IMR-90 (cell line): ENCODE data around the gene PSMD1.

Experiments
- BHLHE40 ChIP-seq: fragments of 150-350 bp; IDR thresholded peaks from 2 replicates; pipeline ENCODE4 v1.6.1; 2016; ENCODE audit warnings: mild to moderate bottlenecking, low read depth, low read length
- FOS ChIP-seq: fragments of 150-350 bp; IDR thresholded peaks from 2 replicates; pipeline ENCODE4 v1.6.1; 2016; ENCODE audit warnings: low read depth, low read length
- MAZ ChIP-seq: IDR thresholded peaks from 2 replicates; pipeline ENCODE4 v1.6.1; 2012; ENCODE audit warnings: low read depth, mild to moderate bottlenecking, low read length, improper control_type of control experiment, moderate library complexity, borderline replicate concordance
- MXI1 ChIP-seq: IDR thresholded peaks from 2 replicates; pipeline ENCODE4 v1.6.1; 2012; ENCODE audit warnings: low read depth, mild to moderate bottlenecking, low read length, moderate library complexity, borderline replicate concordance
- NFE2L2 ChIP-seq: fragments of 150-350 bp; IDR thresholded peaks from 2 replicates; pipeline ENCODE4 v1.6.1; 2016; ENCODE audit warnings: low read depth, mild to moderate bottlenecking, low read length
- POLR2A ChIP-seq: IDR thresholded peaks from 2 replicates; pipeline ENCODE4 v1.6.1; 2012; ENCODE audit warnings: mild to moderate bottlenecking, low read depth, low read length
- RCOR1 ChIP-seq: IDR thresholded peaks from 2 replicates; pipeline ENCODE4 v1.6.1; 2012; ENCODE audit warnings: mild to moderate bottlenecking, low read length, improper control_type of control experiment; ENCODE audit not compliant: insufficient replicate concordance
- SMC3 ChIP-seq: fragments of 150-350 bp; IDR thresholded peaks from 2 replicates; pipeline ENCODE4 v1.6.1; 2016; ENCODE audit warnings: low read depth, mild to moderate bottlenecking, antibody characterized with exemption, low read length, moderate library complexity
- TF ChIP-seq, protein P1 (sequence below): conservative IDR thresholded peaks from 2 replicates; pipeline ENCODE4 v1.5.1; 2012; ENCODE audit warnings: mild to moderate bottlenecking, low read depth, low read length, improper control_type of control experiment

DNA sequence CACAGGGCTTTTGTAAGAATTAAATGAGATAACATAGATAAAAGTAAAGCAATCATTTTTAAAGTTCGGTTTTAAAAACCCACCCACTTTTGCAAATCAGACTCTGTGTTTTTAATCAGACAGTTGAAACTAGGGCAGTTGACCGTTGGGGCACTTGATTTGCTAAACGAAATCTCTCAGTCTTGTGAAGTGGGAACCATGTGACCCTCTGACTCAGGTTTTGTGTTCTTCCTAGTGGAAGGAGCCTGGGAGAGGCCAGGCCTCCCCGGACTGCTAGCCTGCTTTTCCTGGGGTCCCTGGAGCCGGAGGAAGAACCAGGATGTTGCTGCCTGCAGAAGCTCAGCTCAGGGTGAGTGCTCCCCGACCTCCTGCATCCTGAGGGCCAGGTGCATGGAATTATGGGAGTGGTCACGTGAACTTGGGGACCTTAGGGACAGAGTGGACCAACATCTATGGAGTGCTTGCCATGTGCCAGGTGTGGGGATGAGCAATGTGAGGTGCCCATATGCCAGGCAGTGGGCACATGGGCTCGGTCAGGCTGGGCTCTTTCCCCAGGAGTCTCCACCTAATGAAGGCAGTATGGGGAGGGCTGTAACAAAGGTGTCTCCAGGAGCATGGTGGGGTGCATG is 15.5 kb upstream of the PSMD1 start:
- TF ChIP-seq, protein P1, sequence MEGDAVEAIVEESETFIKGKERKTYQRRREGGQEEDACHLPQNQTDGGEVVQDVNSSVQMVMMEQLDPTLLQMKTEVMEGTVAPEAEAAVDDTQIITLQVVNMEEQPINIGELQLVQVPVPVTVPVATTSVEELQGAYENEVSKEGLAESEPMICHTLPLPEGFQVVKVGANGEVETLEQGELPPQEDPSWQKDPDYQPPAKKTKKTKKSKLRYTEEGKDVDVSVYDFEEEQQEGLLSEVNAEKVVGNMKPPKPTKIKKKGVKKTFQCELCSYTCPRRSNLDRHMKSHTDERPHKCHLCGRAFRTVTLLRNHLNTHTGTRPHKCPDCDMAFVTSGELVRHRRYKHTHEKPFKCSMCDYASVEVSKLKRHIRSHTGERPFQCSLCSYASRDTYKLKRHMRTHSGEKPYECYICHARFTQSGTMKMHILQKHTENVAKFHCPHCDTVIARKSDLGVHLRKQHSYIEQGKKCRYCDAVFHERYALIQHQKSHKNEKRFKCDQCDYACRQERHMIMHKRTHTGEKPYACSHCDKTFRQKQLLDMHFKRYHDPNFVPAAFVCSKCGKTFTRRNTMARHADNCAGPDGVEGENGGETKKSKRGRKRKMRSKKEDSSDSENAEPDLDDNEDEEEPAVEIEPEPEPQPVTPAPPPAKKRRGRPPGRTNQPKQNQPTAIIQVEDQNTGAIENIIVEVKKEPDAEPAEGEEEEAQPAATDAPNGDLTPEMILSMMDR: no peak
- no peak for TF ChIP-seq RCOR1
- TF ChIP-seq BHLHE40: no peak
- TF ChIP-seq POLR2A: no peak
- TF ChIP-seq NFE2L2: no peak
- TF ChIP-seq MXI1: no peak
- TF ChIP-seq FOS: no peak
- TF ChIP-seq MAZ: no peak
- TF ChIP-seq SMC3: no peak
